HepG2 (cell line): Measurements from ENCODE around the gene MTOR. TPM values are rescaled to one million over a fixed set of nuclear protein-coding genes. Genes with fewer than 3 reads are reported as not detected.

Experiments
- ASH2L ChIP-seq: fragments of 300-600, 200-600 bp; sonication (generic); IDR thresholded peaks from 2 replicates; pipeline ENCODE4 v1.7.0; 2017; ENCODE audit warnings: low read depth, mild to moderate bottlenecking, moderate library complexity, mixed read lengths, low read length; ENCODE audit not compliant: insufficient read length
- CSRNP2 ChIP-seq: sonication (generic); formaldehyde crosslinking; conservative IDR thresholded peaks from 2 replicates; pipeline ENCODE4 v1.8.0; 2022; ENCODE audit warnings: low read depth, missing genetic modification reagents
- ISX ChIP-seq: sonication (generic); formaldehyde crosslinking; conservative IDR thresholded peaks from 2 replicates; pipeline ENCODE4 v1.5.0; 2020; ENCODE audit warnings: missing genetic modification reagents
- MZF1 ChIP-seq: sonication (generic); formaldehyde crosslinking; IDR thresholded peaks from 2 replicates; pipeline ENCODE4 v1.8.1; 2023; ENCODE audit warnings: mild to moderate bottlenecking, missing genetic modification reagents, borderline replicate concordance
- NR2F2 ChIP-seq: IDR thresholded peaks from 2 replicates; pipeline ENCODE4 v1.6.1; 2012; ENCODE audit warnings: low read depth, inconsistent platforms, borderline replicate concordance
- POLR2G ChIP-seq: fragments of 200-400 bp; formaldehyde crosslinking; IDR thresholded peaks from 2 replicates; pipeline ENCODE4 v1.6.1; 2018; ENCODE audit warnings: mild to moderate bottlenecking, low read depth, low read length, moderate library complexity
- RFX1 ChIP-seq: fragments of 450-650 bp; IDR thresholded peaks from 2 replicates; pipeline ENCODE4 v1.6.1; 2017
- TAF15 ChIP-seq: fragments of 200-400 bp; formaldehyde crosslinking; IDR thresholded peaks from one replicate; pipeline ENCODE4 v1.6.1; 2018; ENCODE audit warnings: mild to moderate bottlenecking, low read depth, low read length; ENCODE audit not compliant: poor library complexity, severe bottlenecking
- TGIF2 ChIP-seq: IDR thresholded peaks from 2 replicates; pipeline ENCODE4 v1.6.1; 2016; ENCODE audit warnings: control low read depth, missing compliant biosample characterization
- TMF1 ChIP-seq: sonication (generic); formaldehyde crosslinking; IDR thresholded peaks from 2 replicates; pipeline ENCODE4 v1.8.1; 2022; ENCODE audit warnings: low read depth, missing genetic modification reagents
- YEATS2 ChIP-seq: sonication (generic); formaldehyde crosslinking; IDR thresholded peaks from 2 replicates; pipeline ENCODE4 v1.4.0; 2020; ENCODE audit warnings: missing genetic modification reagents, borderline replicate concordance
- ZBTB25 ChIP-seq: IDR thresholded peaks from 2 replicates; pipeline ENCODE4 v1.6.1; 2018; ENCODE audit warnings: missing genetic modification reagents
- ZNF263 ChIP-seq: sonication (generic); formaldehyde crosslinking; IDR thresholded peaks from 2 replicates; pipeline ENCODE4 v1.4.0; 2020; ENCODE audit warnings: missing genetic modification reagents
- ZNF34 ChIP-seq: sonication (generic); formaldehyde crosslinking; IDR thresholded peaks from 2 replicates; pipeline ENCODE4 v1.4.0; 2020; ENCODE audit warnings: mild to moderate bottlenecking, missing genetic modification reagents, borderline replicate concordance
- ZNF354B ChIP-seq: sonication (generic); formaldehyde crosslinking; IDR thresholded peaks from 2 replicates; pipeline ENCODE4 v1.8.0; 2022; ENCODE audit warnings: mild to moderate bottlenecking, missing genetic modification reagents
- ZNF776 ChIP-seq: sonication (generic); formaldehyde crosslinking; IDR thresholded peaks from 2 replicates; pipeline ENCODE4 v1.4.0; 2020; ENCODE audit warnings: mild to moderate bottlenecking, missing genetic modification reagents
- polyA plus RNA-seq, 8 experiments: library from polyadenylated mRNA; depleted of rRNA in 3 of 8; stranded (reverse) in 7 of 8; unstranded in 1 of 8; fragments of >200 nt; fragmentation: Illumina TruSeq in 4 of 8; extraction: Trizol in 4 of 8; gene quantifications; 2 replicates each; pipeline versions ENCODE4 v1.2.1 to v1.2.3, GENCODE V29; 2011 to 2016; ENCODE audit warnings: low read depth in 4 of 8, missing spikeins in 1 of 8, mixed read lengths in 1 of 8; ENCODE audit not compliant: insufficient read depth in 1 of 8
- total RNA-seq, 5 experiments: library from RNA; depleted of rRNA; stranded (reverse); fragments of >200 nt; fragmentation: Illumina TruSeq; extraction: Trizol; gene quantifications; 2 replicates each; pipeline ENCODE4 v1.2.3, GENCODE V29; 2016; ENCODE audit warnings: low read depth in 1 of 5
- TF ChIP-seq, protein P1 (sequence below): IDR thresholded peaks from 2 replicates; pipeline ENCODE4 v1.6.1; 2016; ENCODE audit warnings: low read depth, missing genetic modification reagents, missing compliant biosample characterization
- TF ChIP-seq, protein P2 (sequence below): sonication (generic); formaldehyde crosslinking; IDR thresholded peaks from 2 replicates; pipeline ENCODE4 v1.5.1; 2020; ENCODE audit warnings: missing genetic modification reagents, mild to moderate bottlenecking, borderline replicate concordance

Gene MTOR
- total and polyA plus RNA-seq, 2 of the 13 experiments (the other 11 are each of a cell fraction or from before 2014, with no cell fraction given): 24.6 to 34.6 TPM

GRCh38 chr1:11099310-11100148, 162.8 kb downstream of the MTOR start, which contains the start of gene EXOSC10 (continued):
- TF ChIP-seq, protein P1, sequence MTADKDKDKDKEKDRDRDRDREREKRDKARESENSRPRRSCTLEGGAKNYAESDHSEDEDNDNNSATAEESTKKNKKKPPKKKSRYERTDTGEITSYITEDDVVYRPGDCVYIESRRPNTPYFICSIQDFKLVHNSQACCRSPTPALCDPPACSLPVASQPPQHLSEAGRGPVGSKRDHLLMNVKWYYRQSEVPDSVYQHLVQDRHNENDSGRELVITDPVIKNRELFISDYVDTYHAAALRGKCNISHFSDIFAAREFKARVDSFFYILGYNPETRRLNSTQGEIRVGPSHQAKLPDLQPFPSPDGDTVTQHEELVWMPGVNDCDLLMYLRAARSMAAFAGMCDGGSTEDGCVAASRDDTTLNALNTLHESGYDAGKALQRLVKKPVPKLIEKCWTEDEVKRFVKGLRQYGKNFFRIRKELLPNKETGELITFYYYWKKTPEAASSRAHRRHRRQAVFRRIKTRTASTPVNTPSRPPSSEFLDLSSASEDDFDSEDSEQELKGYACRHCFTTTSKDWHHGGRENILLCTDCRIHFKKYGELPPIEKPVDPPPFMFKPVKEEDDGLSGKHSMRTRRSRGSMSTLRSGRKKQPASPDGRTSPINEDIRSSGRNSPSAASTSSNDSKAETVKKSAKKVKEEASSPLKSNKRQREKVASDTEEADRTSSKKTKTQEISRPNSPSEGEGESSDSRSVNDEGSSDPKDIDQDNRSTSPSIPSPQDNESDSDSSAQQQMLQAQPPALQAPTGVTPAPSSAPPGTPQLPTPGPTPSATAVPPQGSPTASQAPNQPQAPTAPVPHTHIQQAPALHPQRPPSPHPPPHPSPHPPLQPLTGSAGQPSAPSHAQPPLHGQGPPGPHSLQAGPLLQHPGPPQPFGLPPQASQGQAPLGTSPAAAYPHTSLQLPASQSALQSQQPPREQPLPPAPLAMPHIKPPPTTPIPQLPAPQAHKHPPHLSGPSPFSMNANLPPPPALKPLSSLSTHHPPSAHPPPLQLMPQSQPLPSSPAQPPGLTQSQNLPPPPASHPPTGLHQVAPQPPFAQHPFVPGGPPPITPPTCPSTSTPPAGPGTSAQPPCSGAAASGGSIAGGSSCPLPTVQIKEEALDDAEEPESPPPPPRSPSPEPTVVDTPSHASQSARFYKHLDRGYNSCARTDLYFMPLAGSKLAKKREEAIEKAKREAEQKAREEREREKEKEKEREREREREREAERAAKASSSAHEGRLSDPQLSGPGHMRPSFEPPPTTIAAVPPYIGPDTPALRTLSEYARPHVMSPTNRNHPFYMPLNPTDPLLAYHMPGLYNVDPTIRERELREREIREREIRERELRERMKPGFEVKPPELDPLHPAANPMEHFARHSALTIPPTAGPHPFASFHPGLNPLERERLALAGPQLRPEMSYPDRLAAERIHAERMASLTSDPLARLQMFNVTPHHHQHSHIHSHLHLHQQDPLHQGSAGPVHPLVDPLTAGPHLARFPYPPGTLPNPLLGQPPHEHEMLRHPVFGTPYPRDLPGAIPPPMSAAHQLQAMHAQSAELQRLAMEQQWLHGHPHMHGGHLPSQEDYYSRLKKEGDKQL (CRISPR knock-in tag): no peak
- TF ChIP-seq ZNF263 (CRISPR knock-in tag): peak; percentile 56
- TF ChIP-seq, protein P2, sequence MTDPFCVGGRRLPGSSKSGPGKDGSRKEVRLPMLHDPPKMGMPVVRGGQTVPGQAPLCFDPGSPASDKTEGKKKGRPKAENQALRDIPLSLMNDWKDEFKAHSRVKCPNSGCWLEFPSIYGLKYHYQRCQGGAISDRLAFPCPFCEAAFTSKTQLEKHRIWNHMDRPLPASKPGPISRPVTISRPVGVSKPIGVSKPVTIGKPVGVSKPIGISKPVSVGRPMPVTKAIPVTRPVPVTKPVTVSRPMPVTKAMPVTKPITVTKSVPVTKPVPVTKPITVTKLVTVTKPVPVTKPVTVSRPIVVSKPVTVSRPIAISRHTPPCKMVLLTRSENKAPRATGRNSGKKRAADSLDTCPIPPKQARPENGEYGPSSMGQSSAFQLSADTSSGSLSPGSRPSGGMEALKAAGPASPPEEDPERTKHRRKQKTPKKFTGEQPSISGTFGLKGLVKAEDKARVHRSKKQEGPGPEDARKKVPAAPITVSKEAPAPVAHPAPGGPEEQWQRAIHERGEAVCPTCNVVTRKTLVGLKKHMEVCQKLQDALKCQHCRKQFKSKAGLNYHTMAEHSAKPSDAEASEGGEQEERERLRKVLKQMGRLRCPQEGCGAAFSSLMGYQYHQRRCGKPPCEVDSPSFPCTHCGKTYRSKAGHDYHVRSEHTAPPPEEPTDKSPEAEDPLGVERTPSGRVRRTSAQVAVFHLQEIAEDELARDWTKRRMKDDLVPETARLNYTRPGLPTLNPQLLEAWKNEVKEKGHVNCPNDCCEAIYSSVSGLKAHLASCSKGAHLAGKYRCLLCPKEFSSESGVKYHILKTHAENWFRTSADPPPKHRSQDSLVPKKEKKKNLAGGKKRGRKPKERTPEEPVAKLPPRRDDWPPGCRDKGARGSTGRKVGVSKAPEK (CRISPR knock-in tag): no peak
- no peak for TF ChIP-seq ZBTB25 (CRISPR knock-in tag)
- no peak for TF ChIP-seq MZF1 (CRISPR knock-in tag)
- no peak for TF ChIP-seq ZNF34
- no peak for TF ChIP-seq TMF1 (CRISPR knock-in tag)
- peak; percentile 54; the same call in 1 of the 2 replicates for TF ChIP-seq ZNF776 (CRISPR knock-in tag)
- no peak for TF ChIP-seq CSRNP2 (CRISPR knock-in tag)
- TF ChIP-seq TAF15: no peak
- peak; percentile 91 for TF ChIP-seq POLR2G
- TF ChIP-seq NR2F2: no peak
- TF ChIP-seq ISX: 0 out of 2 replicates have a peak, but pooled peaks have one; percentile 53
- TF ChIP-seq TGIF2 (CRISPR knock-in tag): no peak
- peak; percentile 92 for TF ChIP-seq ASH2L
- TF ChIP-seq RFX1: no peak
- TF ChIP-seq ZNF354B (CRISPR knock-in tag): no peak
- peak; percentile 86 for TF ChIP-seq YEATS2 (CRISPR knock-in tag)
